Activated CD4-positive, alpha-beta T cell treated with anti-CD3 and anti-CD28 coated beads for 4 hours (primary cell): ENCODE data around the gene SLCO2A1.

Experiments
- DNase-seq, 2 donors: peaks; one replicate each; pipeline ENCODE4 v3.0.0-alpha.2; 2020

Gene SLCO2A1

GRCh38 chr3:134060561-134061385 is 31.0 kb upstream of the SLCO2A1 start:
- no peak for DNase-seq

- DNase-seq = no peak
Measured at GRCh38 chr3:134059671-134060560, 30.2 kb upstream of the SLCO2A1 start.

GRCh38 chr3:134059035-134059601 is 29.4 kb upstream of the SLCO2A1 start:
- DNase-seq = no peak

- no peak for DNase-seq
Measured at GRCh38 chr3:134057654-134058110, 28.0 kb upstream of the SLCO2A1 start.

- no peak for DNase-seq
Measured at GRCh38 chr3:134057006-134057653, 27.4 kb upstream of the SLCO2A1 start.

- no peak for DNase-seq
Measured at GRCh38 chr3:134056464-134056891, 26.8 kb upstream of the SLCO2A1 start.

- DNase-seq = no peak
Measured at GRCh38 chr3:134055661-134056060, 25.9 kb upstream of the SLCO2A1 start.

- DNase-seq = no peak
Measured at GRCh38 chr3:134054881-134055280, 25.2 kb upstream of the SLCO2A1 start.

- no peak for DNase-seq
Measured at GRCh38 chr3:134054231-134054630, 24.5 kb upstream of the SLCO2A1 start.

- no peak for DNase-seq
Measured at GRCh38 chr3:134052370-134052769, 22.6 kb upstream of the SLCO2A1 start.

- no peak for DNase-seq
Measured at GRCh38 chr3:134049676-134050075, 20.0 kb upstream of the SLCO2A1 start.

- no peak for DNase-seq
Measured at GRCh38 chr3:134048278-134048996, 18.7 kb upstream of the SLCO2A1 start.

- no peak for DNase-seq
Measured at GRCh38 chr3:134044459-134044858, 14.7 kb upstream of the SLCO2A1 start.

- DNase-seq = no peak
Measured at GRCh38 chr3:134040066-134040465, 10.3 kb upstream of the SLCO2A1 start.

GRCh38 chr3:134039161-134039862 is 9.6 kb upstream of the SLCO2A1 start:
- no peak for DNase-seq

- no peak for DNase-seq
Measured at GRCh38 chr3:134038716-134039115, 9.0 kb upstream of the SLCO2A1 start.

- no peak for DNase-seq
Measured at GRCh38 chr3:134038071-134038491, 8.4 kb upstream of the SLCO2A1 start.

GRCh38 chr3:134037168-134037567 is 7.4 kb upstream of the SLCO2A1 start:
- no peak for DNase-seq

GRCh38 chr3:134036291-134036690 is 6.6 kb upstream of the SLCO2A1 start:
- no peak for DNase-seq

GRCh38 chr3:134035836-134036235 is 6.1 kb upstream of the SLCO2A1 start:
- DNase-seq = no peak

- no peak for DNase-seq
Measured at GRCh38 chr3:134034005-134034785, 4.5 kb upstream of the SLCO2A1 start.
